IPS-18c (cell line): ENCODE results near the gene KLF17.
"Not testable (repeated sequence)": the region's sequence is repeated elsewhere in the genome, so short reads cannot be mapped to it uniquely, and the experiment has no call there.

ENCODE experiments used
- H3K4me3 ChIP-seq: 2 replicates; pipeline ENCODE4 v1.7.0; 2013; ENCODE audit warnings: low read depth, mild to moderate bottlenecking, low read length, moderate library complexity; ENCODE audit not compliant: insufficient read depth
- H3K9me3 ChIP-seq: one replicate; pipeline ENCODE4 v1.6.1; 2013; ENCODE audit warnings: mild to moderate bottlenecking, low read length, moderate library complexity; ENCODE audit not compliant: control insufficient read depth, insufficient read depth

The KLF17 gene

DNA sequence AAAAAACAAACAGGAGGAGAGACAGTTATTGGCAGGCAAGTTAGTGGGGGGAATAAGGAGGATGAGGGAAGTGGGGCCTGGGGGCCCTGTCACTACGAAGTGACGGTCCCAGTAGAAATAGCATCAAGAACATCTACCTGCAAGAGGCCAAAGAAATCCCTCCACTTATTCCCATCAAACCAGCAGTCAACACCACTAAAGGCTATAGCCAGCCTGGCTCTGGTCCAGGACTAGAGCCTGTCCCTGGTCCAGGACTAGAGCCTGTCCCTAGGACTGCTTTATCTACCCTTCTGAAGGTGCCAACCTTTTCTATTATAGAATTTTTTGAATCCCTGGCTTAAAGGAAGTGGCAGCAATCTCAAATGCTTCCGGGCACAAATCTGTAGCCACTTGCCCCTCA, 19.6 kb downstream of the KLF17 start:
- H3K4me3 ChIP-seq, result no peak overlapping the region
- no peaks in the 10 kb centered on the region for H3K9me3 ChIP-seq

DNA sequence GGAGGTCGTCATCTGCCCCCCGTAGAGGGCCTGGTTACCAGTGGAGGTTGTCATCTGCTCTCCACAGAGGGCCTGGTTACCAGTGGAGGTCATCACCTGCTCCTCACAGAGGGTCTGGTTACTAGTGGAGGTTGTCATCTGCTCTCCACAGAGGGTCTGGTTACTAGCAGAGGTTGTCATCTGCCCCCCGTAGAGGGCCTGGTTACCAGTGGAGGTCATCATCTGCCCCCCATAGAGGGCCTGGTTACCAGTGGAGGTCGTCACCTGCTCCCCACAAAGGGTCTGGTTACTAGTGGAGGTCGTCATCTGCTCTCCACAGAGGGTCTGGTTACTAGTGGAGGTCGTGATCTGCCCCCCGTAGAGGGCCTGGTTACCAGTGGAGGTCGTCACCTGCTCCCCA, 20.9 kb downstream of the KLF17 start:
- H3K9me3 ChIP-seq, H3K4me3 ChIP-seq: not testable (repeated sequence)

DNA sequence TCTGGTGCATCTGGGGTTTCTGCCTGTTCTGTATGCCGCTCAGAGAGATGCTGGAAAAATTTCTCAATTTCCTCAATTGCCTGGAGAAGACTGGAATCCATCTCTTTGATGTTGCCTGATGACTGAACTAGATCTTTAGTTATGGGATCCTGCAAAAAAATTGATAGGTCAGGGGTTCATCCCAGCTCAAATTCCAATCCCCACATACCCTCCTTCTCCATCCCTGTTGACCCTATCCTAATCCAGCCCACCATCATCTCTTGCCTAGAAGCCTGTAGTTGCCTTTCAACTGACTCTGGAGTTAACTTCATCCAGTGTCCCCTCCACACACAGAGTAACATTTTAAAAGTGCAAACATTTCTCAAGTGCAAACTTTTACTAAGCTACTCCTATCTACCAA, 22.9 kb downstream of the KLF17 start, which contains the start of gene KLF18:
TSS of gene KLF18 (minus strand) at position 101 of the 400 bp plus-strand sequence. CDS start at position 101, 0 bp downstream.
- Histone ChIP-seq H3K9me3 (no peaks in the 10 kb centered on the region), H3K4me3 (no peak within 1 kb of the TSS)

DNA sequence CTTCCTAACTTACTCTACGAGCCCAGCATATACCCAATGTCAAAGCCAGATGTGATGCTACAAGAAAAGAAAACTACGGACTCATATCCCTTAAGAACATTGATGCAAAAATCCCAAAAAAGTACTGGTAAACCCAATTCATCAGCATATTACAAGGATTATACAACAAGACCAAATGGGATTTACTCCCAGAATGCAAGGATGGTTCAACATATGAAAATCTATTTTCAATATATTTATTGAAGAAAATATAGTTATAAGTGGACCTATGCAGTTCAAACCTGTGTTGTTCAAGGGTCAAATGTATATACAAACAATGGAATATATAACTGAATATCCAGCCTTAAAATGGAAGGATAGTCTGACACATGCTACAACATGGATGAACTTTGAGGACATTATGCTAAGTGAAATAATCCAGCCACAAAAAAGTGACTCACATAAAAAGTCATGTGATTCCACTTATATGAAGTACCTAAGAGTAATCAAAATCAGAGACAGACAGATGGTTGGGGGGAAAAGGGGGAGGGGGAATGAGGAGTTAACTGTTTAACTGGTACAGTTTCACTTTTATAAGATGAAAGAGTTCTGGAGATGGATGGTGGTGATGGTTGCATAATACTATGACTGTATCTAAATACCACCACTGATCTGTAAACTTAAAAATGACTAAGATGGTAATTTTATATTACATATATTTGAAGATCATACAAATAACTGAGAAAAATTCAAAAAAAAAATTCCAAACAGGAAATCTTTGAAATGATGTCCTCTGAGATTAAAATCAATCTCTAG, 26.5 kb downstream of the KLF17 start:
- Histone ChIP-seq H3K4me3 (no peak overlapping the region), H3K9me3 (no peaks in the 10 kb centered on the region)

DNA sequence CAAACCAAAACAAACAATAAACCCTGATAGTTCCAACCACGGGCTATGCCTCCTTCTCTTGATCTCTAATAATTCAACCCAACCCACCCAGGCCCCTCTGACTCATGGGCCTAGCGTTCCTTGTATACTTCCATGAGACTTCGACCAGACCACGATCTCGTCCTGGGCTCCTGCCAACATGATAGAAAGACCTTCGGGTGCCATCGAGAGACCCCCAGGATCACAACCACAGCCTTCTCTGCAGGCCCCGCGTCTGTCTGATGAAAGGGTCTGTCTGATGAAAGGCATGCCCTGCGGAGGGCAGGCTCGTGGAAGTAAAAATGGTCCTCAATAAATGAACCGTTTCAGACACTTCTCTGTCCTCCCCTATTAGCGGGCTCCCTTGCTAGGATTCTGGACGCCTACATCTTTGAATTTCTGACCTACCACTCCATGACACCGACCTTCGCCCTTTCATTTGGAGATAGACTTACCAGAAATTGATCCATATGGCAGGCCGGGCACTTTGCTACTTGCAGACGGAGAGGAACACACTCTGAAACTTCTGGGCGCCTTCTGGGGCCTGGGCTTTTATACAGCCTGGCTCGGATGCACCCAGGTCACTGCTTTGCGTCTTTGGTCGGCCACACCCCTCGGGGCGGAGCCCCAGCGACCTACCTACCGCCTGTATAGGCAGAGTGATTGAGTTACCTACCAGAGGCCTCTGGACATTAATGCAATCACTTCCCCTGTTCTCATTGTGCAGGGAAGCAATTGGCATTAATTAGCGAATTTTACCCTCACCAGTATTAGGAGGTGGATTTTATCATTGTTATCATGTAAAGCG, 28.1 kb downstream of the KLF17 start:
- H3K9me3 ChIP-seq, result no peaks in the 10 kb centered on the region
- H3K4me3 ChIP-seq, result no peak overlapping the region

DNA sequence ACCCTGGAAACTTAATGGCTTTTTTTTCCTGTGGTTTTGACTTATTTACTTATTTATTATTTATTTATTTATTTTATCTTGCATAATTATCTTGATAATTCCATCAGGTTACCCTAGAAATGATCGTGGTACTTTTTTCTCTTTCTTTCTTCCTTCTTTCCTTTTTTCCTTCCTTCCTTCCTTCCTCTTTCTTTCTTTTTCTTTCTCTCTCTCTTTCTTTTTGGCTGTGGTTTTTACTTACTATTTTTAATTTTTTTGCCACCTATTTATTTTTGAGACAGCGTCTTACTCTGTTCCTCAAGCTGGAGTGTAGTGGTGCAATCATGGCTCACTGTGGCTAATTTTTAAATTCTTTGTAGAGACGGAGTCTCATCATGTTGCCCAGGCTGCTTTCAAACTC, 29.0 kb downstream of the KLF17 start:
- Histone ChIP-seq H3K4me3 (no peak overlapping the region), H3K9me3 (no peaks in the 10 kb centered on the region)

DNA sequence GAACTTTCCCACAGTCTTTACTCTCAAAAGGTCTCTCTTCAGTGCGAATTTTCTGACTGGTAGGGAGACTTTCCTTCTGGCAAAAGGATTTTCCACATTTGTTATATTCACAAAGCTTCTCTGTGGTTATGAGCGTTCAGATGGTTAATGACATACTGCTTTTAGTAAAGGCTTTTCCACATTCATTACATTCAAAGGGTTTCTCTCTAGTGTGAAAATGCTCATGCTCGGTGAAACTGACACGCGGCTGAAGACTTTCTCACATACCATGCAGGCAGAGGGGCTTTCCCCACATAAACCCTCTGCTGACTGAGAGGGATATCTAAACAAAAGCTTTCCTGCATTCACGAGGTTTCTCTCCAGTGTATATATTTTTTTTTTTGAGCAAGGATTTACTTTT, 32.7 kb downstream of the KLF17 start:
- H3K9me3 ChIP-seq, result no peaks in the 10 kb centered on the region
- H3K4me3 ChIP-seq, result no peak overlapping the region

DNA sequence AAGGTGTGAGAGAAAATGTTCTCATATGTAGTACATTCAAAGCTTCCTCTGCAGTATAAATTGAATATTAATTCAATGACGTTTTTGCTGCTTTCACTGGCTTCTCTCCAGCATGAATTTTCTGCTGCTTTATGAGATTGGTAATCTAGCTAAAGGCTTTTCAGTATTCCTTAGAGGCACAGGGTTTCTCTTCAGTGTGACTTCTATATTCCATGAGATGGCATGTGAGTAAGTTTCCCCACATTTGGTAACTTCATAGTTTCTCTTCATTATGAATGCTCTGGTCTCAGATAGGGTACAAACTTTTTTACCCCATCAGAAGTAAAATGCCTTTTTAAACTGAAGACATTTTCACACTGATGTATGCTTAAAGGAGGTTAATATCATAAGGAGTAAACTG, 33.2 kb downstream of the KLF17 start:
- no peak overlapping the region for H3K4me3 ChIP-seq
- H3K9me3 ChIP-seq, result no peaks in the 10 kb centered on the region

DNA sequence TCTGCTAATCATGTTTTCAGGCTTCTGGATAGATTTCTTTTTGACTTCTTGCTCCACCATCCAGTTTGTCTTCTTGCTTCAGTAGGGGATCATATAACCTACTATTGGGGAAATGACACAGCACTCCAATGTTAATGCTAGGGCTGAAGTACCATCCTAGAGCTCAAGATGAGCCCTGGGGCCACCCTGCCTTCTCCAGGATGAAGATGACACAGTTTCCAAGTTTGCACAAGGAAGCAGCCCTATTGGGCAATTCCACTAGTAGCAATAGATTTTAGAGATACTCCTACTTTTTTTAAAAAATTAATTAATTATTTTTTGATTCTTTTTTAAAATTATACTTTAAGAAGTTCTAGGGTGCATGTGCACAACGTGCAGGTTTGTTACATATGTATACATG, 34.1 kb downstream of the KLF17 start:
- Histone ChIP-seq H3K9me3 (no peaks in the 10 kb centered on the region), H3K4me3 (no peak overlapping the region)

DNA sequence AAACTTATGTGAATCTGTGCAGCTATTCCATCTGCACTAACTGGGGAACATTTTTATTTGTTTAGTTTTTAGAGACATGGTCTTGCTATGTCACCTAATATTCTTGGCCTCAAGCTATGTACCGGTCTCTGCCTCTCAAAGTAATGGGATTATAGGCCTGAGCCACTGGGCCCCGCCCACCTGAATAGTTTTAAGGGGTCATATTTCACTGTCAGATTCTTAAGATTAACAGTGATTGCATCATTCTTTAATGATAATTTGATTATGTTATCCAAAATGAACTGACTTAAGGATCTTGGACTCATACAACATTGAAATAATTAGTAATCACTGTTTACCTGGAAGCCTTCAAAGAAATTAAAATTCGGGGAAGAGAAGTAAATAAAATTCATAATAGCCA, 35.4 kb downstream of the KLF17 start:
- no peak overlapping the region for H3K4me3 ChIP-seq

DNA sequence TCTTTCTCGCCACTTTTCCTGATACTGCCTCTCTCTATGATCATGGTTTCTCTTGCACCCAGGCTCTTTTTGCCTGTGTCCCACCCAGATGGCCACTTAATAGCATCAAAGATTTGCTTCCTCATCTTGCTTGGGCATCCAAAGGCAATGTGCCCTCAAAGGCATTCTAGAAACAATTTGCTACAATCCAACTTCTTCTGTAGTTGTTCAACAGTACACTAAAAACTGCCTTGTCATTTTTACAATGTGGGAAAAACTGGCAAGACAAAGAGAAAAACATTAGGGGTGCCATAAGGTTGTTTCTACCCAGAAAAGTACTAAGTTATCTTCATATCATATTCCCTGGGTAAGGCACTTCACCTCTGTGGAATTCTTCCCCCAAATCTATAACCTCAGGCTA, 39.3 kb downstream of the KLF17 start:
- no peak overlapping the region for H3K4me3 ChIP-seq
- no peaks in the 10 kb centered on the region for H3K9me3 ChIP-seq

More for the DNA sequence above, 35.4 kb downstream of the KLF17 start:
- H3K9me3 ChIP-seq, result no peaks in the 10 kb centered on the region

DNA sequence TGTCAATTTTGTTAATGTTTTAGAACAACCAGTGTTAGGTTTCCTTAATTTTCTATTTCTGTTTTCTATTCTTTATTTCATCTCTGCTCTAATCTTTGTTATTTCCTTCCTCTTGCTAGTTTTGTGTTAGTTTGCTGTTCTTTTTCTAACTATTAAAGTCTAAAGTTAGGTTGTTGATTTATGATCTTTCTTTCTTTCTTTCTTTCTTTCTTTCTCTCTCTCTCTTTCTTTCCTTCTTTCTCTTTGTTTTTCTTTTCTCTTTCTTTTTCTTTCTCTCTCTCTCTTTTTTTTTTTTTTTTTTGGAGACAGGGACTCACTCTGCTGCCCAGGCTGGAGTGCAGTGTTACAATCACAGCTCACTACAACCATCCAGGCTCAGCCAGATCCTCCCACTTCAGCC, 40.2 kb downstream of the KLF17 start:
- Histone ChIP-seq H3K4me3 (no peak overlapping the region), H3K9me3 (no peaks in the 10 kb centered on the region)

DNA sequence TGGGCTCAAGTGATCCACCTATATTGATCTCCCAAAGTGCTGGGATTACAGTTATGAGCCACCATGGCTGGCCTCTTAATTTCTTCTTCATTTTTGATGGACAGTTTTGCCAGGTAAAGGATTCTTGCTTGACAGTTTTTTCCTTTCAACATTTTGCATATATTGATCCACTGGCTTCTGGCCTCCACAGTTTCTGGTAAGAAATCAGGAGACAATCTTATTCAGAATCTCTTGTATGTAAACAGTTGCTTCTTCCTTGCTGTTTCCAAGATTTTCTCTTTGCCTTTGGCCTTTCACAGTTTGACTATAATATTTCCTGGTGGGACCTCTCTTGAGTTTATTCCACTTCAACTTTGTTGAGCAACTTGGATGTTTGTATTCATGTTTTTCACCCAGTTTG, 42.9 kb downstream of the KLF17 start:
- no peak overlapping the region for H3K4me3 ChIP-seq
- H3K9me3 ChIP-seq, result no peaks in the 10 kb centered on the region

DNA sequence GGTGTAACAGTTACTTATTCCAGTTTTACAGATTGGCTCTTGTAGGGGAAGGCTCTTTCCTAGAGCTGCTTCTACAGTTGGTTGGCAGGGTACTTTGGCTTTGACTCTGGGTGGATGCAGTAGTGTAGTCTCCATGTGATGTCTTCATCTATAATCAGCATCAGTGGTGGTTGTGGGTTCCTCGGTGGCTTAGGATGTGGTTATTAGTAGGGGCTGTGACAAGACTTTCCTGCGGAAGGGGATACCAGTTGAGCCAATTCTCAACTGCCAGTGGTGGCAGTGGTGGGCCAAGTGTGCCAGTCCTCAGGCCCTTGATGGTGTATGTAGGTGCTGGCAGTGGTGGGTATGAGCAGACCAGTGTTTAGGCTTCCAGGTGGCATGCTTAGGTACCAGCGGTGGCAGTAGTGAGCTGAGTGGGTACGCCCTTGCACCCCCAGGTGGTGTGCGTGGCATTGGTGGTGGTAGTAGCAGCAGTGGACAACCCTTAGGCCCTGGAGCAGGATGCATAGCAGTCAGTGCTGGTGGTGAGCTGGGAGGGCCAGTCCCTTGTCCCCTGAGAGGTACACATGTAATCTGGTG, 50.0 kb downstream of the KLF17 start:
- Histone ChIP-seq H3K9me3 (no peaks in the 10 kb centered on the region), H3K4me3 (no peak overlapping the region)

DNA sequence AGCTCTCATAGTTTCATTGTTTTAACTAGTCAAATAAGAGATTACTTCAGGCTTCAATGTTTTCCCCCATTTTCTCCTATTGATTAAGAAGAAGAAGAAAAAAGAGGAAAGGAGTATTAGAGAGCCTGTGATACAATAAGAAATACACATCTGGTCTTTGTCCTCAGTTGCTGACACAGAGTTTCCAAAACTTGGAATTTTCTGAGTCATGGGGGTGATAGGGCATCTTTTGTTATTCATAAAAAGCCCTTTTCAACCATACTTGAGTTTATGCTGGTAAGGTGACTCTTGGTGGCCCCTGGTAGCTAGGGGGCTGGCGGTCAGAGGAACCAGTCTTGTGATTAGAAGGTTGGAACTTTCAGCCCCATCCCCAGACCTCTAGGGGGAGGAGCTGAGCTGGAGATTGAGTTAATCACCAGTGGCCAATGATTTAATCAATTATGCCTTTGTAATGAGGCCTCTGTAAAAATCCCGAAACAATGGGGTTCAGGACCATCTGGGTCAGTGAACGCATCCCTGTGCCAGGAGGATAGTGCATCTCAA, 51.7 kb downstream of the KLF17 start:
- no peak overlapping the region for H3K4me3 ChIP-seq
- H3K9me3 ChIP-seq, result peaks cover 3% of the 10 kb centered on the region

DNA sequence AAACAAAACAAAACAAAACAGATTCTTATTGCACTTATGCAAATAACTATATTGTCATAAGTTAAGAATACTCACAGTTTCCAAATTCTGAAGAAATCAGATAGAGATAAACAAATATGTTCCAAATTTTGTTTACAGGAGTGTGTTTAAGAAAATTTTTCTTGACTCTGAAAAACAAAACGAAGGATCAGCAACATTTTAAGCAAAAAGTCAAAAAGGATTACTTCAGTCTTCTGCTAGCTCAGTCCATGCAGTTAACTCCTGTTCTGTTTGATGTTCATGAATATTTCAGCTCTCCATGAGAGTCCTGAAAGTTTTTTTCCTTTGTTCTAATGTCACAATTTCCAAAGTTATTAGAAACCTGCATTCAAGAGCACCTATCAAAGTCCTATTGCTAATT, 56.0 kb downstream of the KLF17 start:
- H3K9me3 ChIP-seq, result peaks cover 5% of the 10 kb centered on the region
- no peak overlapping the region for H3K4me3 ChIP-seq
